ENCODE data around the gene SCN5A. TPM values are rescaled to one million over a fixed set of nuclear protein-coding genes. Genes with fewer than 3 reads are reported as not detected.
A peak's percentile ranks its signal among the peaks of the same experiment; 100 is the strongest.

Gene SCN5A
- total RNA-seq, 1 donor from 2014 or later = 239 TPM

- intact Hi-C loops (cut with micrococcal nuclease) = no loop called here
- Histone ChIP-seq H3K27me3 (ENCODE audit: low read depth) (no peaks in the 10 kb centered on the region), H3K4me1 (peaks cover 80% of the 10 kb centered on the region), H3K4me3 (no peak overlapping the region), H3K36me3 (peaks cover 14% of the 10 kb centered on the region), H3K27ac (replicated peaks) (peak overlapping the region; percentile 90), H3K9me3 (replicated peaks) (no peaks in the 10 kb centered on the region)
- no peak for DNase-seq
- TF ChIP-seq, protein P1, sequence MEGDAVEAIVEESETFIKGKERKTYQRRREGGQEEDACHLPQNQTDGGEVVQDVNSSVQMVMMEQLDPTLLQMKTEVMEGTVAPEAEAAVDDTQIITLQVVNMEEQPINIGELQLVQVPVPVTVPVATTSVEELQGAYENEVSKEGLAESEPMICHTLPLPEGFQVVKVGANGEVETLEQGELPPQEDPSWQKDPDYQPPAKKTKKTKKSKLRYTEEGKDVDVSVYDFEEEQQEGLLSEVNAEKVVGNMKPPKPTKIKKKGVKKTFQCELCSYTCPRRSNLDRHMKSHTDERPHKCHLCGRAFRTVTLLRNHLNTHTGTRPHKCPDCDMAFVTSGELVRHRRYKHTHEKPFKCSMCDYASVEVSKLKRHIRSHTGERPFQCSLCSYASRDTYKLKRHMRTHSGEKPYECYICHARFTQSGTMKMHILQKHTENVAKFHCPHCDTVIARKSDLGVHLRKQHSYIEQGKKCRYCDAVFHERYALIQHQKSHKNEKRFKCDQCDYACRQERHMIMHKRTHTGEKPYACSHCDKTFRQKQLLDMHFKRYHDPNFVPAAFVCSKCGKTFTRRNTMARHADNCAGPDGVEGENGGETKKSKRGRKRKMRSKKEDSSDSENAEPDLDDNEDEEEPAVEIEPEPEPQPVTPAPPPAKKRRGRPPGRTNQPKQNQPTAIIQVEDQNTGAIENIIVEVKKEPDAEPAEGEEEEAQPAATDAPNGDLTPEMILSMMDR (IDR thresholded peaks at IDR 0.05; ENCODE audit: borderline replicate concordance) = no peak
Measured at GRCh38 chr3:38545550-38545949, 103.9 kb downstream of the SCN5A start.

DNA sequence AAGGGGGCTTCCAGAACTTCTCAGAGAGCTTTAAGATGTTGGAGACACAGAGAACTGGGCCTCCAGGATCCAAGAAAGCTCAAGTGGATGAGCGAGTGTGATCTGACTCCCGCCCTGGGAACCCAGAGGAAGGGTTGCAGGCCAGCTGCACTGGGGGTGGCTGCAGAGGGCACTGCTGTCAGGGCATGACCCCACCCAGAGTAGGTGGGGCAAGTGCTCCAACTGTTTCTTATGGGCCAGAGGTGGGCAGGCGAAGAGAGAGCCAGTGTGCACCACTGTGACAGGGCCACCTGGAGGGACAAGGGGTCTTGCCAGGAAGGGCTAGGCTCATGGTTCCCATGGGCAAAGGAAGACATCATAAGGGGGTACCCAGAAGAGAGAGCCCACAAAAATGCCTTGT is 104.6 kb downstream of the SCN5A start:
- intact Hi-C loops (cut with micrococcal nuclease) = no loop called here
- no peaks in the 10 kb centered on the region for H3K9me3 ChIP-seq (replicated peaks)
- H3K27me3 ChIP-seq (ENCODE audit: low read depth) = no peaks in the 10 kb centered on the region
- peak overlapping the region; percentile 90 for H3K27ac ChIP-seq (replicated peaks)
- DNase-seq = no peak
- TF ChIP-seq, protein P1 (IDR thresholded peaks at IDR 0.05; ENCODE audit: borderline replicate concordance) = no peak
- H3K36me3 ChIP-seq = peaks cover 8% of the 10 kb centered on the region
- H3K4me3 ChIP-seq = no peak overlapping the region
- H3K4me1 ChIP-seq = peaks cover 86% of the 10 kb centered on the region

GRCh38 chr3:38543586-38543985 is 105.9 kb downstream of the SCN5A start:
- peaks cover 90% of the 10 kb centered on the region for H3K4me1 ChIP-seq
- TF ChIP-seq, protein P1 (IDR thresholded peaks at IDR 0.05; ENCODE audit: borderline replicate concordance) = no peak
- H3K4me3 ChIP-seq = no peak overlapping the region
- intact Hi-C loops (cut with micrococcal nuclease) = no loop called here
- no peaks in the 10 kb centered on the region for H3K27me3 ChIP-seq (ENCODE audit: low read depth)
- H3K9me3 ChIP-seq (replicated peaks) = no peaks in the 10 kb centered on the region
- no peaks in the 10 kb centered on the region for H3K36me3 ChIP-seq
- peak; percentile 84 for DNase-seq
- peak overlapping the region; percentile 90 for H3K27ac ChIP-seq (replicated peaks)

- Histone ChIP-seq H3K4me3 (no peak overlapping the region), H3K27ac (replicated peaks) (peak overlapping the region; percentile 90), H3K4me1 (peaks cover 90% of the 10 kb centered on the region), H3K27me3 (ENCODE audit: low read depth) (no peaks in the 10 kb centered on the region), H3K36me3 (no peaks in the 10 kb centered on the region), H3K9me3 (replicated peaks) (no peaks in the 10 kb centered on the region)
- TF ChIP-seq, protein P1 (IDR thresholded peaks at IDR 0.05; ENCODE audit: borderline replicate concordance) = no peak
- intact Hi-C loops (cut with micrococcal nuclease) = no loop called here
- DNase-seq = no peak
Measured at GRCh38 chr3:38542401-38543298, 106.8 kb downstream of the SCN5A start.

GRCh38 chr3:38541806-38542205 is 107.7 kb downstream of the SCN5A start:
- no peak for DNase-seq
- intact Hi-C loops (cut with micrococcal nuclease) = no loop called here
- no peak overlapping the region for H3K4me3 ChIP-seq

More at GRCh38 chr3:38541806-38542205, 107.7 kb downstream of the SCN5A start:
- H3K4me1 ChIP-seq = peaks cover 91% of the 10 kb centered on the region
- H3K27me3 ChIP-seq (ENCODE audit: low read depth) = no peaks in the 10 kb centered on the region
- H3K9me3 ChIP-seq (replicated peaks) = no peaks in the 10 kb centered on the region
- TF ChIP-seq, protein P1 (IDR thresholded peaks at IDR 0.05; ENCODE audit: borderline replicate concordance) = no peak
- peak overlapping the region; percentile 90 for H3K27ac ChIP-seq (replicated peaks)
- H3K36me3 ChIP-seq = no peaks in the 10 kb centered on the region

All from left ventricle myocardium inferior (tissue), 1 donor.